ENCODE data around the gene ZC2HC1C. TPM values are rescaled to one million over a fixed set of nuclear protein-coding genes. Genes with fewer than 3 reads are reported as not detected.

ZC2HC1C gene
- total RNA-seq, 2 donors from 2014 or later = 2.3 to 2.7 TPM

- no peaks in the 10 kb centered on the region for H3K4me1 Mint-ChIP-seq
- no peak overlapping the region for H3K4me3 Mint-ChIP-seq
- H3K4me3 ChIP-seq (ENCODE audit: low read length) = no peak overlapping the region
- H3K27ac ChIP-seq (ENCODE audit: low read depth, low read length) = no peak overlapping the region
- TF ChIP-seq CTCF (conservative IDR thresholded peaks at IDR 0.05) = no peak
- no peak overlapping the region for H3K27ac Mint-ChIP-seq
- peaks cover 38% of the 10 kb centered on the region for H3K36me3 ChIP-seq (ENCODE audit: control insufficient read depth, insufficient read depth, low read length)
- WGBS, 2 experiments (ENCODE audit: insufficient coverage in 1 of 2, insufficient read length in 1 of 2) = 90 to 91% methylated on average over 3 to 4 of the region's 4 CpGs
- DNase-seq = no peak
- no peak overlapping the region for H3K9ac ChIP-seq (ENCODE audit: extremely low read depth, low read length, poor library complexity, severe bottlenecking)
- H3K36me3 Mint-ChIP-seq (ENCODE audit: low read depth) = peaks cover 27% of the 10 kb centered on the region
- no peaks in the 10 kb centered on the region for H3K4me1 ChIP-seq (ENCODE audit: control insufficient read depth, insufficient read depth, low read length)
- H3K27me3 Mint-ChIP-seq (ENCODE audit: insufficient read depth) = no peaks in the 10 kb centered on the region
- no peaks in the 10 kb centered on the region for H3K27me3 ChIP-seq (ENCODE audit: control insufficient read depth, insufficient read depth, low read length, poor library complexity, severe bottlenecking)
- H3K9me3 ChIP-seq (ENCODE audit: control insufficient read depth, low read length) = no peaks in the 10 kb centered on the region
- no peaks in the 10 kb centered on the region for H3K9me3 Mint-ChIP-seq
Measured at GRCh38 chr14:75025082-75025481, 44.4 kb upstream of the ZC2HC1C start.

- H3K27ac ChIP-seq (ENCODE audit: low read depth, low read length) = no peak overlapping the region
- no peak overlapping the region for H3K4me3 Mint-ChIP-seq
- DNase-seq = no peak
- TF ChIP-seq CTCF (conservative IDR thresholded peaks at IDR 0.05) = no peak
- H3K36me3 Mint-ChIP-seq (ENCODE audit: low read depth) = peaks cover 30% of the 10 kb centered on the region
- peaks cover 42% of the 10 kb centered on the region for H3K36me3 ChIP-seq (ENCODE audit: control insufficient read depth, insufficient read depth, low read length)
- H3K4me1 Mint-ChIP-seq = peaks cover 3% of the 10 kb centered on the region
- 93 to 95% methylated on average over 1 to 2 of the region's 2 CpGs for WGBS, 2 experiments (ENCODE audit: insufficient coverage in 1 of 2, insufficient read length in 1 of 2)
- H3K4me1 ChIP-seq (ENCODE audit: control insufficient read depth, insufficient read depth, low read length) = no peaks in the 10 kb centered on the region
- no peaks in the 10 kb centered on the region for H3K27me3 ChIP-seq (ENCODE audit: control insufficient read depth, insufficient read depth, low read length, poor library complexity, severe bottlenecking)
- no peaks in the 10 kb centered on the region for H3K9me3 Mint-ChIP-seq
- no peak overlapping the region for H3K9ac ChIP-seq (ENCODE audit: extremely low read depth, low read length, poor library complexity, severe bottlenecking)
- H3K9me3 ChIP-seq (ENCODE audit: control insufficient read depth, low read length) = no peaks in the 10 kb centered on the region
- H3K4me3 ChIP-seq (ENCODE audit: low read length) = no peak overlapping the region
- H3K27me3 Mint-ChIP-seq (ENCODE audit: insufficient read depth) = no peaks in the 10 kb centered on the region
- H3K27ac Mint-ChIP-seq = no peak overlapping the region
Measured at GRCh38 chr14:75025876-75026275, 43.6 kb upstream of the ZC2HC1C start.

- no peak for DNase-seq
- H3K9me3 ChIP-seq (ENCODE audit: control insufficient read depth, low read length) = no peaks in the 10 kb centered on the region
- Mint-ChIP-seq H3K4me3 (no peak overlapping the region), H3K27me3 (ENCODE audit: insufficient read depth) (no peaks in the 10 kb centered on the region), H3K4me1 (peaks cover 4% of the 10 kb centered on the region), H3K36me3 (ENCODE audit: low read depth) (peaks cover 29% of the 10 kb centered on the region), H3K9me3 (no peaks in the 10 kb centered on the region), H3K27ac (no peak overlapping the region)
- H3K27ac ChIP-seq (ENCODE audit: low read depth, low read length) = no peak overlapping the region
- TF ChIP-seq CTCF (conservative IDR thresholded peaks at IDR 0.05) = no peak
- WGBS, 2 experiments (ENCODE audit: insufficient coverage in 1 of 2, insufficient read length in 1 of 2) = 0% methylated on average over 1 of the region's 1 CpG
- H3K36me3 ChIP-seq (ENCODE audit: control insufficient read depth, insufficient read depth, low read length) = peaks cover 37% of the 10 kb centered on the region
- no peak overlapping the region for H3K4me3 ChIP-seq (ENCODE audit: low read length)
- no peaks in the 10 kb centered on the region for H3K4me1 ChIP-seq (ENCODE audit: control insufficient read depth, insufficient read depth, low read length)
- H3K27me3 ChIP-seq (ENCODE audit: control insufficient read depth, insufficient read depth, low read length, poor library complexity, severe bottlenecking) = no peaks in the 10 kb centered on the region
- H3K9ac ChIP-seq (ENCODE audit: extremely low read depth, low read length, poor library complexity, severe bottlenecking) = no peak overlapping the region
Measured at GRCh38 chr14:75030147-75030546, 39.3 kb upstream of the ZC2HC1C start.

Data from endodermal cell (in vitro differentiated cells).